Loucy (cell line): ENCODE measurements around the gene ANKRD34A.

ENCODE experiments used
- H2AFZ ChIP-seq: fragments of 200-600 bp; sonication (generic); 2 replicates; pipeline ENCODE4 v1.6.0; 2016; ENCODE audit warnings: antibody characterized with exemption, mild to moderate bottlenecking, low read length, moderate library complexity
- H3F3A ChIP-seq: fragments of 200-600 bp; 2 replicates; pipeline ENCODE4 v1.6.0; 2016; ENCODE audit warnings: antibody characterized with exemption, low read depth, mild to moderate bottlenecking
- H3K27me3 ChIP-seq: fragments of 200-600 bp; sonication (generic); 2 replicates; pipeline ENCODE4 v1.6.1; 2014; ENCODE audit warnings: low read length, mild to moderate bottlenecking; ENCODE audit not compliant: insufficient read depth, poor library complexity, severe bottlenecking
- H3K36me3 ChIP-seq: fragments of 200-600 bp; sonication (generic); 2 replicates; pipeline ENCODE4 v1.6.1; 2016; ENCODE audit warnings: low read length; ENCODE audit not compliant: insufficient read depth
- H3K4me1 ChIP-seq: fragments of 200-600 bp; sonication (generic); 2 replicates; pipeline ENCODE4 v1.5.1; 2014; ENCODE audit warnings: low read length, mild to moderate bottlenecking; ENCODE audit not compliant: insufficient read depth, poor library complexity, severe bottlenecking
- H3K4me2 ChIP-seq: fragments of 200-600 bp; sonication (generic); 2 replicates; pipeline ENCODE4 v1.6.0; 2014; ENCODE audit warnings: antibody characterized with exemption, low read length, low read depth, mild to moderate bottlenecking; ENCODE audit not compliant: poor library complexity, severe bottlenecking
- H3K4me3 ChIP-seq: fragments of 200-600 bp; sonication (generic); 2 replicates; pipeline ENCODE4 v1.5.1; 2014; ENCODE audit warnings: low read length, mild to moderate bottlenecking, mixed read lengths; ENCODE audit not compliant: poor library complexity, severe bottlenecking
- H3K79me2 ChIP-seq: fragments of 200-600 bp; sonication (generic); 2 replicates; pipeline ENCODE4 v1.6.1; 2014; ENCODE audit warnings: low read length; ENCODE audit not compliant: insufficient read depth
- H3K9ac ChIP-seq: fragments of 200-600 bp; sonication (generic); 2 replicates; pipeline ENCODE4 v1.6.0; 2014; ENCODE audit warnings: mild to moderate bottlenecking, low read depth, low read length, moderate library complexity; ENCODE audit not compliant: poor library complexity, severe bottlenecking
- H3K9me2 ChIP-seq: fragments of 200-600 bp; sonication (generic); replicated peaks from 2 replicates; pipeline ENCODE4 v1.6.1; 2016; ENCODE audit warnings: low read depth, low read length, mixed read lengths
- H3K9me3 ChIP-seq: fragments of 200-600 bp; sonication (generic); 2 replicates; pipeline ENCODE4 v1.6.1; 2014; ENCODE audit warnings: mild to moderate bottlenecking, antibody characterized with exemption, low read length, low read depth; ENCODE audit not compliant: insufficient read depth
- H4K20me1 ChIP-seq: fragments of 200-600 bp; sonication (generic); 2 replicates; pipeline ENCODE4 v1.6.0; 2014; ENCODE audit warnings: antibody characterized with exemption, low read length, mild to moderate bottlenecking; ENCODE audit not compliant: insufficient read depth, poor library complexity, severe bottlenecking
- EZH2phosphoT487 ChIP-seq: fragments of 200-600 bp; IDR thresholded peaks from 2 replicates; pipeline ENCODE4 v1.6.1; 2018; ENCODE audit warnings: antibody characterized with exemption, mild to moderate bottlenecking, moderate library complexity, borderline replicate concordance
- TF ChIP-seq, protein P1 (sequence below): fragments of 200-600 bp; sonication (generic); conservative IDR thresholded peaks from 2 replicates; pipeline ENCODE4 v1.5.1; 2014; ENCODE audit warnings: mild to moderate bottlenecking, antibody characterized with exemption, low read length

ANKRD34A gene

DNA sequence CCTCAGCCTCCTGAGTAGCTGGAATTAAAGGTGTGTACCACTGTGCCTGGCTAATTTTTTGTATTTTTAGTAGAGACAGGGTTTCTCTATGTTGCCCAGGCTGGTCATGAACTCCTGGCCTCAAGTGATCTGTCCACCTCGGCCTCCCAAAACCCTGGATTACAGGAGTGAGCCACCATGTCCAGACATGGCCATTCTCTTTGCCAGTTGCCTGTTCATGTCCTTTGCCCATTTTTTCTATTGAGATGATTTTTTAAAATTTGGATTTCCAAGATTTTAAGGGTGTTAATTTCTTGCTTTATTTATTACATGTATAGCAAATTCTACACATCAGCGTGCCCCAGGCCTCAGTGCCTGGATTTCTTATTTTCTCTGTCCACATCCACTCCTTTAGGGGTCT is 2.9 kb upstream of the ANKRD34A start:
- H4K20me1 ChIP-seq: no peaks in the 10 kb centered on the region
- H3K4me1 ChIP-seq: peaks cover 20% of the 10 kb centered on the region
- TF ChIP-seq, protein P1, sequence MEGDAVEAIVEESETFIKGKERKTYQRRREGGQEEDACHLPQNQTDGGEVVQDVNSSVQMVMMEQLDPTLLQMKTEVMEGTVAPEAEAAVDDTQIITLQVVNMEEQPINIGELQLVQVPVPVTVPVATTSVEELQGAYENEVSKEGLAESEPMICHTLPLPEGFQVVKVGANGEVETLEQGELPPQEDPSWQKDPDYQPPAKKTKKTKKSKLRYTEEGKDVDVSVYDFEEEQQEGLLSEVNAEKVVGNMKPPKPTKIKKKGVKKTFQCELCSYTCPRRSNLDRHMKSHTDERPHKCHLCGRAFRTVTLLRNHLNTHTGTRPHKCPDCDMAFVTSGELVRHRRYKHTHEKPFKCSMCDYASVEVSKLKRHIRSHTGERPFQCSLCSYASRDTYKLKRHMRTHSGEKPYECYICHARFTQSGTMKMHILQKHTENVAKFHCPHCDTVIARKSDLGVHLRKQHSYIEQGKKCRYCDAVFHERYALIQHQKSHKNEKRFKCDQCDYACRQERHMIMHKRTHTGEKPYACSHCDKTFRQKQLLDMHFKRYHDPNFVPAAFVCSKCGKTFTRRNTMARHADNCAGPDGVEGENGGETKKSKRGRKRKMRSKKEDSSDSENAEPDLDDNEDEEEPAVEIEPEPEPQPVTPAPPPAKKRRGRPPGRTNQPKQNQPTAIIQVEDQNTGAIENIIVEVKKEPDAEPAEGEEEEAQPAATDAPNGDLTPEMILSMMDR: no peak
- TF ChIP-seq EZH2phosphoT487: no peak
- H3K4me2 ChIP-seq: no peak overlapping the region
- no peaks in the 10 kb centered on the region for H3K9me3 ChIP-seq
- no peaks in the 10 kb centered on the region for H3K27me3 ChIP-seq
- H3K4me3 ChIP-seq: no peak overlapping the region
- H3K36me3 ChIP-seq: no peaks in the 10 kb centered on the region
- H3F3A ChIP-seq: 0 out of 2 replicates have a peak, but pooled peaks cover 8% of the 10 kb centered on the region
- H3K79me2 ChIP-seq: peaks cover 23% of the 10 kb centered on the region; the same call in 1 of the 2 replicates
- H3K9me2 ChIP-seq: no peaks in the 10 kb centered on the region
- no peak overlapping the region for H3K9ac ChIP-seq
- H2AFZ ChIP-seq: no peak overlapping the region

DNA sequence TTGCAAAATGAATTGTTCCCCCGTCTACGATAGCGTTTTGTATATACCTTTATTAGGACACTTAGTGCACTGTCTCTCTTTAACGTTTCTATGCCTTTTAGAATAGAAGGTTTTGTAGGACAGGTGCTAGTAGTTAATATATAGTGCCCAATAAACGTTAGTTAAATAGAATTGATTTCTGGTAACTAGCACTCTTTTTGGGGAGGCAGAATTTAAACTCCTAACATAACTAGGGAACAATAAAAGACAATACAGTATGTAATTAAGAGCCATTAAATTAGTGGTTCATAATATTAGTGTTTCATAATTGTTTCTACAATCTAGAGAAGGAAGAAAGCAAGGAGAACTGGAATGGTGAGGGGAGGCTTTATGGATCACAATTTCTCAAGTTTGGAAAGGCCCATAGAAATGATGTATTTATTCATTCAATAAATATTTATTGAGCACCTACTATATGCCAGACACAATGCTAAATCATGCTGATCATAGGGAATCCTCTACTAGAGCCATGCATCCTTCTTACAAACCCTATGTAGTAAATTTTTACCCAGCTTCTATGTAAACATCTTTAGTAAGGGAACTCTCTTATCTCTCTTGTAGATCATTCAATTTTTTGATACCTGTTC is 857 bp upstream of the ANKRD34A start:
- no peaks in the 10 kb centered on the region for H3K27me3 ChIP-seq
- H3K4me3 ChIP-seq: peak overlapping the region; percentile 86
- H3K4me1 ChIP-seq: peaks cover 24% of the 10 kb centered on the region
- H3F3A ChIP-seq: 0 out of 2 replicates have a peak, but pooled peaks cover 8% of the 10 kb centered on the region
- H3K36me3 ChIP-seq: no peaks in the 10 kb centered on the region
- H2AFZ ChIP-seq: peak overlapping the region; percentile 93
- H3K4me2 ChIP-seq: peak overlapping the region; percentile 83
- TF ChIP-seq, protein P1: no peak
- TF ChIP-seq EZH2phosphoT487: no peak
- no peaks in the 10 kb centered on the region for H4K20me1 ChIP-seq
- H3K9me2 ChIP-seq: no peaks in the 10 kb centered on the region
- H3K9me3 ChIP-seq: no peaks in the 10 kb centered on the region
- H3K9ac ChIP-seq: peak overlapping the region; percentile 80
- H3K79me2 ChIP-seq: peaks cover 38% of the 10 kb centered on the region; the same call in 1 of the 2 replicates

DNA sequence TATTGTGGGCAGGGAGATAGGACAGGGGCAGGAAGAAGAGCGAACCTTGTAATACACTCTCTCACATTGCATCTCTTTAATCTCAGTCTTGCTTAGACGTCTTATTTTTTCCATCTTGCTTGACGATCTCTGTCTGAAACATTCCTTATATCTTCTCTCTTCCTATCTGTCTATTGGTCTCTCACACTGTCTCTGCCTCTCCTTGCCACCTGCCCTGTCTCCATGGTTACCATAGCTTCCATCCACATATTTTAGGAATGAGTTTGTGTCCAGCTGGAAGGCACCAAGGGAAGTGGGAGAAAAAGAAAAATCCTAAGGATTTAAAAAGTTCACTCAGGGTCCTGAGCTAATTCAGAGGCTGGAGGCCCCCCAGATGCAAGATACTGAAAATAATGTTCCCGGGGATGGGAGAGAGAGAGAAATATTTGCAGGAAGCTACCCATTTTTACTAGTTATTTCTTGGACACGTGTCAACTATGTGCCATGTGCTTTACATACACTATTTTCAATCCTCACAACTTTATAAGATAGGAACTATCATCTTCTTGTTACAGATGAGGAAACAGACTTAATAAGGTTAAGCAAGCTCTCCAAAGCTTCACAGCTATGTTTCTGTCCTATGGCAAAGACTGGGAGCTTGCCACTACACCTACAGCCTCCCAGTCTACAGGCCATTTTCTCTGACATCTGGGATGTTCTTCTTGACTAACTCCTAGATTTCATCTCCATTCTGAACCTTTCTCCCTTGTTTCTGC is 933 bp downstream of the ANKRD34A start:
- Histone ChIP-seq H3K9me2 (no peaks in the 10 kb centered on the region), H3K9ac (peak overlapping the region; percentile 80), H2AFZ (no peak overlapping the region), H3K4me3 (peak overlapping the region; percentile 86), H3K79me2 (peaks cover 46% of the 10 kb centered on the region; the same call in 1 of the 2 replicates), H3K27me3 (no peaks in the 10 kb centered on the region), H3K9me3 (no peaks in the 10 kb centered on the region), H4K20me1 (no peaks in the 10 kb centered on the region), H3K4me1 (peaks cover 42% of the 10 kb centered on the region), H3K4me2 (peak overlapping the region; percentile 83), H3F3A (0 out of 2 replicates have a peak, but pooled peaks cover 8% of the 10 kb centered on the region), H3K36me3 (no peaks in the 10 kb centered on the region)
- TF ChIP-seq, protein P1: no peak
- TF ChIP-seq EZH2phosphoT487: no peak
